ENCODE data around the gene RAB11A. TPM values are rescaled to one million over a fixed set of nuclear protein-coding genes. Genes with fewer than 3 reads are reported as not detected.

The RAB11A gene
- polyA plus RNA-seq, 2 of the 4 experiments (the other 2 are of a cell fraction), result 316 to 551 TPM

- TF ChIP-seq FOSB (CRISPR knock-in tag; IDR thresholded peaks at IDR 0.05) (no peak), RARB (CRISPR knock-in tag; IDR thresholded peaks at IDR 0.05) (no peak), NR3C1 (IDR thresholded peaks at IDR 0.05) (no peak), RFX5 (IDR thresholded peaks at IDR 0.05) (no peak), SMC3 (IDR thresholded peaks at IDR 0.05) (no peak), HOXB5 (CRISPR knock-in tag; IDR thresholded peaks at IDR 0.05) (no peak), RNF2 (IDR thresholded peaks at IDR 0.05; ENCODE audit: borderline replicate concordance, low read depth) (no peak), ZSCAN20 (CRISPR knock-in tag; IDR thresholded peaks at IDR 0.05) (no peak), BHLHE40 (IDR thresholded peaks at IDR 0.05; ENCODE audit: low read depth, low read length) (no peak), CBX8 (IDR thresholded peaks at IDR 0.05) (no peak), REST (IDR thresholded peaks at IDR 0.05) (no peak), CHD4 (IDR thresholded peaks at IDR 0.05; ENCODE audit: borderline replicate concordance) (no peak), EHF (CRISPR knock-in tag; IDR thresholded peaks at IDR 0.05) (no peak), MYC (IDR thresholded peaks at IDR 0.05; ENCODE audit: borderline replicate concordance, low read length) (no peak), HOXA7 (CRISPR knock-in tag; IDR thresholded peaks at IDR 0.05) (no peak), RCOR1 (IDR thresholded peaks at IDR 0.05; ENCODE audit: low read depth, low read length) (no peak), HMGXB4 (CRISPR knock-in tag; IDR thresholded peaks at IDR 0.05; ENCODE audit: borderline replicate concordance) (no peak), TP53 (CRISPR knock-in tag; IDR thresholded peaks at IDR 0.05) (no peak)
- no peak for DNase-seq (ENCODE audit: low read depth in 1 of 2, low spot score in 1 of 2)
- Histone ChIP-seq H3K4me3 (no peak overlapping the region), H3K4me2 (no peak overlapping the region), H3K27ac (no peak overlapping the region), H3K4me1 (peaks cover 3% of the 10 kb centered on the region; the same call in 1 of the 3 replicates), H3K9me3 (no peaks in the 10 kb centered on the region)
- ATAC-seq, result no peak
- POLR2A ChIA-PET, result interaction anchor here (1.2 to 3.6 kb wide), 2 partner anchors 9 to 24 kb away, joined by 3 to 21 read pairs; partner anchors contain the start of gene RAB11A
- WGBS (ENCODE audit: missing lambda C conversion rate), result 92% methylated on average over 3 of the region's 3 CpGs
- CTCF ChIA-PET, result interaction anchor here (1.2 to 3.4 kb wide), 4 partner anchors 9 to 559 kb away, joined by 4 to 20 read pairs (median 10); partner anchors contain the start of gene RAB11A
- FAIRE-seq, result no peak
Measured at GRCh38 chr15:65877749-65878148, 8.5 kb downstream of the RAB11A start.

GRCh38 chr15:65881766-65882434 lies 12.6 kb downstream of the RAB11A start:
- DNase-seq (ENCODE audit: low read depth in 1 of 2, low spot score in 1 of 2), result no peak
- FAIRE-seq, result no peak
- Histone ChIP-seq H3K9me3 (no peaks in the 10 kb centered on the region), H3K4me2 (no peak overlapping the region), H3K27ac (no peak overlapping the region), H3K4me1 (no peaks in the 10 kb centered on the region), H3K4me3 (no peak overlapping the region)
- no peak for ATAC-seq
- WGBS (ENCODE audit: missing lambda C conversion rate), result 92% methylated on average over 3 of the region's 3 CpGs
- CTCF ChIA-PET, result interaction anchor here (0.7 to 1.8 kb wide), 3 partner anchors 12 to 297 kb away, joined by 3 to 6 read pairs (median 3); partner anchors contain the start of gene RAB11A
- POLR2A ChIA-PET, result interaction anchor here (0.6 to 2.0 kb wide), 2 partner anchors 12 to 271 kb away, joined by 3 to 9 read pairs; partner anchors contain the start of gene RAB11A
- TF ChIP-seq CEBPB (IDR thresholded peaks at IDR 0.05), result no peak

Data from A549 (cell line).